Neuronal stem cell (in vitro differentiated cells): ENCODE results near the gene CCL19.

Source experiments
- DNase-seq: peaks from one replicate; pipeline ENCODE4 v3.0.0-alpha.2; 2013; ENCODE audit warnings: low spot score
- H2AFZ ChIP-seq: one replicate; pipeline ENCODE4 v1.6.1; 2013; ENCODE audit warnings: mild to moderate bottlenecking, low read length, inconsistent platforms
- H2AK5ac ChIP-seq: 2 replicates; pipeline ENCODE4 v1.6.1; 2013; ENCODE audit warnings: low read depth, mild to moderate bottlenecking, inconsistent platforms, low read length, moderate library complexity, mixed read lengths
- H2BK120ac ChIP-seq: 2 replicates; pipeline ENCODE4 v1.6.1; 2013; ENCODE audit warnings: low read depth, mild to moderate bottlenecking, inconsistent platforms, low read length, moderate library complexity, mixed read lengths
- H2BK12ac ChIP-seq: one replicate; pipeline ENCODE4 v1.6.1; 2013; ENCODE audit warnings: low read length, inconsistent platforms
- H2BK15ac ChIP-seq: 2 replicates; pipeline ENCODE4 v1.6.1; 2013; ENCODE audit warnings: mild to moderate bottlenecking, low read length, inconsistent platforms, mixed read lengths
- H2BK5ac ChIP-seq: one replicate; pipeline ENCODE4 v1.6.1; 2013; ENCODE audit warnings: inconsistent platforms, mild to moderate bottlenecking, low read length, moderate library complexity
- H3K14ac ChIP-seq: one replicate; pipeline ENCODE4 v1.6.1; 2013; ENCODE audit warnings: low read length, inconsistent platforms
- H3K18ac ChIP-seq: 2 replicates; pipeline ENCODE4 v1.6.1; 2013; ENCODE audit warnings: low read length, inconsistent platforms
- H3K23ac ChIP-seq: 2 replicates; pipeline ENCODE4 v1.6.1; 2013; ENCODE audit warnings: low read depth, mild to moderate bottlenecking, mixed read lengths, low read length, inconsistent platforms; ENCODE audit not compliant: poor library complexity
- H3K27ac ChIP-seq: replicated peaks from 3 replicates; pipeline ENCODE4 v1.5.1; 2013; ENCODE audit warnings: low read length, inconsistent platforms
- H3K27me3 ChIP-seq, 3 experiments: 2 replicates each; pipeline ENCODE4 v1.6.1; 2013; ENCODE audit warnings: low read length in 3 of 3, mild to moderate bottlenecking in 2 of 3, inconsistent platforms in 1 of 3, low read depth in 1 of 3, mixed read lengths in 1 of 3, moderate library complexity in 1 of 3; ENCODE audit not compliant: control insufficient read depth in 3 of 3, insufficient read depth in 3 of 3
- H3K36me3 ChIP-seq, 2 donors: replicated peaks in 1 of 2; 2 replicates each; pipeline ENCODE4 v1.6.1; 2013; ENCODE audit warnings: low read length in 2 of 2; ENCODE audit not compliant: control insufficient read depth in 2 of 2, insufficient read depth in 2 of 2
- H3K4ac ChIP-seq: 2 replicates; pipeline ENCODE4 v1.6.1; 2013; ENCODE audit warnings: inconsistent platforms, mild to moderate bottlenecking, low read length, moderate library complexity
- H3K4me1 ChIP-seq, 2 donors: 1 replicate in 1 of 2; 2 replicates in 1 of 2; pipeline ENCODE4 v1.6.1; 2013; ENCODE audit warnings: low read length in 2 of 2, low read depth in 1 of 2; ENCODE audit not compliant: control insufficient read depth in 2 of 2, insufficient read depth in 1 of 2
- H3K4me2 ChIP-seq: one replicate; pipeline ENCODE4 v1.6.1; 2013; ENCODE audit warnings: mild to moderate bottlenecking, low read length, inconsistent platforms; ENCODE audit not compliant: insufficient read depth, poor library complexity, severe bottlenecking
- H3K4me3 ChIP-seq, 2 donors: 2 replicates each; pipeline ENCODE4 v1.5.1; 2013; ENCODE audit warnings: low read length in 2 of 2, mild to moderate bottlenecking in 2 of 2, inconsistent platforms in 1 of 2, moderate library complexity in 1 of 2
- H3K79me1 ChIP-seq: one replicate; pipeline ENCODE4 v1.6.1; 2013; ENCODE audit warnings: low read depth, mild to moderate bottlenecking, inconsistent platforms, low read length, moderate library complexity
- H3K9ac ChIP-seq: one replicate; pipeline ENCODE4 v1.6.1; 2013; ENCODE audit warnings: mild to moderate bottlenecking, low read depth, low read length, inconsistent platforms; ENCODE audit not compliant: poor library complexity
- H3K9me3 ChIP-seq, 2 donors: replicated peaks in 1 of 2; 2 replicates each; pipeline versions ENCODE3 to v1.6.1; 2013; ENCODE audit warnings: low read length in 2 of 2, mild to moderate bottlenecking in 2 of 2, inconsistent platforms in 1 of 2, low read depth in 1 of 2, mixed read lengths in 1 of 2, moderate library complexity in 1 of 2; ENCODE audit not compliant: control insufficient read depth in 2 of 2, insufficient read depth in 1 of 2
- H4K8ac ChIP-seq: one replicate; pipeline ENCODE4 v1.6.1; 2013; ENCODE audit warnings: low read depth, mild to moderate bottlenecking, inconsistent platforms, low read length, moderate library complexity
- H4K91ac ChIP-seq: one replicate; pipeline ENCODE4 v1.6.1; 2013; ENCODE audit warnings: low read length, low read depth, mild to moderate bottlenecking, inconsistent platforms; ENCODE audit not compliant: poor library complexity
- whole genome bisulfite sequencing, 2 donors: extraction: QIAGEN DNeasy Blood & Tissue Kit; methylation state at CpG; one replicate each; pipeline ENCODE4 v1.1.7; 2013; ENCODE audit warnings: missing lambda C conversion rate in 2 of 2, mixed read lengths in 1 of 2; ENCODE audit not compliant: insufficient read length in 2 of 2, insufficient replicate concordance in 1 of 2; ENCODE audit errors: extremely low coverage in 2 of 2; 5-methylcytosine and 5-hydroxymethylcytosine counted together

CCL19 gene

DNA sequence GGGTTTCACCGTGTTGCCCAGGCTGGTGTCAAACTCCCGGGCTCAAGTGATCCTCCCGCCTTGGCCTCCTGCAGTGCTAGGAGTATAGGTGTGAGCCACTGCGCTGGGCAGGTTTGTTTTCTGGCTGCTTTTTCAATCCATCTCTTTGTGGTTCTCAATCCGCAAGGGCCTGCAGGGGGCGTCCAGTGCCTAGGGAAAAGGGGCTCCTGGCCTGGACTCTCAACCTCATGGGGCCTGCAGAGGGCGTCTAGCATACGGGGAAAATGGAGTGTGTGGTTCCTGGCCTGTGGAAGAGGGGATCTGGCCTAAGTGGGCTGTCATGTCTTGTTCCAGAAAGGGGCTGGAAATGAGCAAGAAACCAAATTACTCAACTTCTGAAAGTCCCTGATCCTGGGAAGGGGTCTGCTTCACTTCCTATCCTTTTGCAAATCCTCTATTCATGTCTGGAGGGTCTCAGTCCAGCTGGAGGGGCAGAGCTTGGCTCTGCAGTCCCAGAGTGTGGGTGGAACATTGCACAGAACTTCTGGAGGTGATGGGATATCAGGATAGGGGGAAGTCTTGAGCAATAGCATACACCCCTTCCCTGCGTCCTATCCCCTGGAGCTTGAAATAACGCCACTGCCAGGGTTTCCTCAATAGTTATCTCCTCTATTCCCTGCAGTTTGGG is 15.9 kb downstream of the CCL19 start:
- Histone ChIP-seq H2AFZ (peak overlapping the region; percentile 71), H3K9ac (no peak overlapping the region), H3K4ac (no peak overlapping the region), H3K4me1 (no peaks in the 10 kb centered on the region), H3K18ac (no peak overlapping the region), H3K23ac (no peak overlapping the region), H3K27ac (no peak overlapping the region), H3K4me2 (no peak overlapping the region), H2BK15ac (no peak overlapping the region), H3K27me3 (no peaks in the 10 kb centered on the region), H2AK5ac (no peak overlapping the region), H3K14ac (no peak overlapping the region), H3K4me3 (no peak overlapping the region), H3K36me3 (peaks cover 0 to 2% of the 10 kb centered on the region in 2 donors), H2BK12ac (no peak overlapping the region), H3K9me3 (peaks cover 2 to 3% of the 10 kb centered on the region in 2 donors), H4K91ac (no peak overlapping the region), H4K8ac (no peak overlapping the region), H3K79me1 (peaks cover 2% of the 10 kb centered on the region), H2BK5ac (no peak overlapping the region), H2BK120ac (no peak overlapping the region)
- DNase-seq, result peak; percentile 71
- no CpG with 5 or more reads among the region's 10 CpGs for WGBS, 2 donors

DNA sequence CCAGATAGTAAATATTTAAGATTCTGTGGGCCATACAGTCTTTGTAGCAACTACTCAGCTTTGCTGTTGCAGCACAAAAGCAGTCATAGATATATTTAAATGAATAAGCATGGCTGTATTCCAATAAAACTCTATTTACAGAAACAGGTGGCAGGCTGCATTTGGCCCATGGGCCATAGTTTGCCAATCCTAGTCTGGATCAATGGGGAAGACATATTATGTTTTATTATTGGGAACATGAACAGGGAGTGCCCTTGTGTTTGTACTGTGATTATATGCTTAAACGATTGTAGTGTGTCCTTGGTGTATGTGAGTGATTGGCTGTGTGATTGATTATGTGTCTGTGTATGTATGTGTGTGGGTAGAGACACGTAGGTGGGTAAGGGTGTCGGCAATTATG is 16.6 kb downstream of the CCL19 start:
- WGBS, 2 donors, result 89% methylated on average over 2 of the region's 3 CpGs; no CpG with 5 or more reads in 1 of the 2 donors
- Histone ChIP-seq H3K14ac (no peak overlapping the region), H2AFZ (no peak overlapping the region), H3K4me2 (no peak overlapping the region), H3K4me1 (no peaks in the 10 kb centered on the region), H2BK12ac (no peak overlapping the region), H2BK120ac (no peak overlapping the region), H3K18ac (no peak overlapping the region), H3K27ac (no peak overlapping the region), H4K8ac (no peak overlapping the region), H3K4ac (no peak overlapping the region), H3K4me3 (no peak overlapping the region), H2BK5ac (no peak overlapping the region), H3K27me3 (no peaks in the 10 kb centered on the region), H2AK5ac (no peak overlapping the region), H3K23ac (no peak overlapping the region), H3K9ac (no peak overlapping the region), H2BK15ac (no peak overlapping the region), H3K36me3 (peaks cover 0 to 3% of the 10 kb centered on the region in 2 donors), H4K91ac (no peak overlapping the region), H3K9me3 (peaks cover 4 to 6% of the 10 kb centered on the region in 2 donors), H3K79me1 (peaks cover 3% of the 10 kb centered on the region)
- no peak for DNase-seq

DNA sequence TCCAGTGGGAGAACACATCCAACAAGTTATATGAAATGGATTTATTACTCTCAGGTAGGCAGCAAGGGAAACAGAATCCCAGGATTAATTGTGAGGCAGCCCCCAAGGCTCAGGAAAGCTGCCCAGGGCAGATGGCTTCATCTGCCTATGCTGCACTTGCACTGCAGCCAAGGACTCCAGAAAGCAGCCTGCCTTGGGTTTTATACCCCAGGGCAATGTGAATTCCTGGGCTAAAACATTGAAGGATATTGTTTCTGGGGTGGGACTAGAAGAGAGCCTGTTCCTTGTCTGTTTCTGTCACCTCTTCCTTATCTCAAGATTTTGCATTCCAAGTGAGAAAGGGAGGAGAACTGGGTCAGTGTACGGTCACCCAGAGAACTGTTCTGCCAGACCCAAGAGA is 19.8 kb downstream of the CCL19 start:
- H2AK5ac ChIP-seq, result no peak overlapping the region
- H3K4me1 ChIP-seq, result no peaks in the 10 kb centered on the region
- H2BK5ac ChIP-seq, result no peak overlapping the region
- H3K18ac ChIP-seq, result no peak overlapping the region
- no peak overlapping the region for H2BK15ac ChIP-seq
- H3K36me3 ChIP-seq, result peaks cover 11 to 12% of the 10 kb centered on the region in 2 donors
- H3K4me3 ChIP-seq, result no peak overlapping the region
- H3K9ac ChIP-seq, result no peak overlapping the region
- H3K4ac ChIP-seq, result no peak overlapping the region
- no peak overlapping the region for H3K23ac ChIP-seq
- H4K8ac ChIP-seq, result no peak overlapping the region
- no peak overlapping the region for H2AFZ ChIP-seq
- no peak overlapping the region for H3K4me2 ChIP-seq
- H2BK120ac ChIP-seq, result no peak overlapping the region
- H3K14ac ChIP-seq, result no peak overlapping the region
- no peak overlapping the region for H2BK12ac ChIP-seq
- H3K79me1 ChIP-seq, result peaks cover 8% of the 10 kb centered on the region
- peaks cover 6 to 8% of the 10 kb centered on the region in 2 donors for H3K9me3 ChIP-seq
- no peaks in the 10 kb centered on the region for H3K27me3 ChIP-seq
- no peak overlapping the region for H4K91ac ChIP-seq
- no CpG with 5 or more reads among the region's 1 CpG for WGBS, 2 donors
- DNase-seq, result no peak
- H3K27ac ChIP-seq, result no peak overlapping the region

DNA sequence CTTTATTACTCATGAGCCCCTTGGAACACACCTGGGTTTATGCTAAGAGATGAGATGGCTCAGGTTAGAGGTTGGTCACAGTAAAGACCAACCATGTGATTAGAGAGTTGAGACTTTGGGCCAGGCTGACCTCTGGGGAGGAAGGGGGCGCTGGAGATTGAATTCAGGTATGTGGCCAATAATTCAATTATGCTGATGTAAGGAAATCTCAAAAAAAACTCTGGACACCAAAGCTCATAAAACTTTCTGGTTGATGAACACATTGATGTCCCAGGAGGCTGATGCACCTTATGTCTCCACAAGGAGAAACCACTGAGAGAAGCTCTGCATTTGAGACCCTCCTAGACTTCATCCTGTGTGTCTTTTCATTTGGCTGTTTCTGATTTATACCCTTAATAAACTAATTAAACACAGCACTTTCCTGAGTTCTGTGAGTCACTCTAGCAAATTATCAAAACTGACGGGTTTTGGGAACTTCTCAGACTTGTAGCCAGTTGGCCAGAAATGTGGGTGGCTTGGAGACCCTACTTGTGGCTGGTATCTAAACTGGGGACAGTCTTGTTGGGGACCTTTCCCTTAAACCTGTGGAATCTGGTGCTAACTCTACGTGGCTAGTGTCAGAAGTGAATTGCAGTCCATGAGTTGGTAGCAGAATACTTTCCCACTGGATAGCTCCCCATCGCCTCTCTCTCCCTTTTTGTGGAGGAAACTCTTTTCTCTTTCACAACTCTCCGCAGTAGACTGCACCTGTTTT is 21.1 kb downstream of the CCL19 start:
- H3K79me1 ChIP-seq, result peaks cover 8% of the 10 kb centered on the region
- H3K27me3 ChIP-seq, result no peaks in the 10 kb centered on the region
- peaks cover 11 to 12% of the 10 kb centered on the region in 2 donors for H3K36me3 ChIP-seq
- H3K4me3 ChIP-seq, result no peak overlapping the region
- H3K27ac ChIP-seq, result no peak overlapping the region
- no peak overlapping the region for H2BK12ac ChIP-seq
- H2BK5ac ChIP-seq, result no peak overlapping the region
- no peak overlapping the region for H3K9ac ChIP-seq
- no peak overlapping the region for H3K4me2 ChIP-seq
- H4K8ac ChIP-seq, result no peak overlapping the region
- H2BK120ac ChIP-seq, result no peak overlapping the region
- no peak overlapping the region for H2BK15ac ChIP-seq
- no peak overlapping the region for H3K18ac ChIP-seq
- WGBS, 2 donors, result no CpG with 5 or more reads among the region's 5 CpGs
- H2AFZ ChIP-seq, result no peak overlapping the region
- no peak overlapping the region for H3K4ac ChIP-seq
- H3K9me3 ChIP-seq, result peaks cover 6 to 8% of the 10 kb centered on the region in 2 donors
- no peak overlapping the region for H2AK5ac ChIP-seq
- H3K23ac ChIP-seq, result no peak overlapping the region
- H3K14ac ChIP-seq, result no peak overlapping the region
- DNase-seq, result no peak
- no peak overlapping the region for H4K91ac ChIP-seq
- peaks cover 0 to 1% of the 10 kb centered on the region in 2 donors for H3K4me1 ChIP-seq
